GM04503 (cell line): ENCODE data around the gene QPCTL.
"Not testable (repeated sequence)": the region's sequence is repeated elsewhere in the genome, so short reads cannot be mapped to it uniquely, and the experiment has no call there.

Experiments
- DNase-seq: peaks from one replicate; pipeline ENCODE4 v3.0.0-alpha.2; 2012; ENCODE audit warnings: low read depth

Gene QPCTL

GRCh38 chr19:45717131-45717982 lies 24.9 kb downstream of the QPCTL start:
- peak; percentile 97 for DNase-seq

- no peak for DNase-seq
Measured at GRCh38 chr19:45717983-45718650, 25.7 kb downstream of the QPCTL start.

- not testable (repeated sequence) for DNase-seq
Measured at GRCh38 chr19:45720065-45720464, 27.6 kb downstream of the QPCTL start.

- DNase-seq, result not testable (repeated sequence)
Measured at GRCh38 chr19:45728683-45729082, 36.2 kb downstream of the QPCTL start.

- DNase-seq, result no peak
Measured at GRCh38 chr19:45729800-45730290, 37.4 kb downstream of the QPCTL start.

- DNase-seq, result peak; percentile 90
Measured at GRCh38 chr19:45730368-45731288, 38.2 kb downstream of the QPCTL start, which contains the start of gene FBXO46. Gene FBXO46, minus strand, starts transcription at chr19:45730896. Its CDS starts 17,401 bp downstream, at chr19:45713495.

- no peak for DNase-seq
Measured at GRCh38 chr19:45733160-45733810, 40.8 kb downstream of the QPCTL start, which contains the start of gene MEIOSIN. Gene MEIOSIN, plus strand, starts transcription at chr19:45733439. Its CDS starts 1,938 bp downstream, at chr19:45735377.

GRCh38 chr19:45739498-45740439 lies 47.3 kb downstream of the QPCTL start:
- DNase-seq, result no peak

GRCh38 chr19:45742969-45743368 lies 50.5 kb downstream of the QPCTL start:
- no peak for DNase-seq

GRCh38 chr19:45745606-45746005 lies 53.1 kb downstream of the QPCTL start:
- DNase-seq, result no peak

- DNase-seq, result no peak
Measured at GRCh38 chr19:45746866-45747265, 54.4 kb downstream of the QPCTL start.

GRCh38 chr19:45747513-45747912 lies 55.0 kb downstream of the QPCTL start:
- DNase-seq, result no peak

GRCh38 chr19:45751483-45751882 lies 59.0 kb downstream of the QPCTL start:
- not testable (repeated sequence) for DNase-seq

- no peak for DNase-seq
Measured at GRCh38 chr19:45752639-45753038, 60.2 kb downstream of the QPCTL start.

GRCh38 chr19:45753548-45753947 lies 61.1 kb downstream of the QPCTL start:
- DNase-seq, result no peak
